ENCODE results near the gene FCHSD2.

- TF ChIP-seq CTCF (IDR thresholded peaks at IDR 0.05) = no peak
- no peak for TF ChIP-seq POLR2A (IDR thresholded peaks at IDR 0.05)
These were observed 4.2 kb downstream of the FCHSD2 start for GRCh38 chr11:73137944-73138274.

Data from lower leg skin (tissue), 3 donors.